ENCODE results near the gene KDM2B.

- no peak for TF ChIP-seq CTCF (IDR thresholded peaks at IDR 0.05)
- TF ChIP-seq POLR2A (IDR thresholded peaks at IDR 0.05) = no peak
These were observed 35.3 kb downstream of the KDM2B start for GRCh38 chr12:121545480-121545879.

Data from esophagus squamous epithelium (tissue), 4 donors.